TTC549 (cell line): ENCODE results near the gene EED.
A peak's percentile ranks its signal among the peaks of the same experiment; 100 is the strongest.
"Not testable (repeated sequence)": the region's sequence is repeated elsewhere in the genome, so short reads cannot be mapped to it uniquely, and the experiment has no call there.

Experiments used
- FAIRE-seq: peaks from 2 replicates; lab custom pipeline; 2012; peaks lifted over from hg19 to GRCh38; lab: Jason Lieb, UNC

Gene EED

GRCh38 chr11:86291466-86292262 is 47.1 kb downstream of the EED start:
- peak; percentile 57 for FAIRE-seq

DNA sequence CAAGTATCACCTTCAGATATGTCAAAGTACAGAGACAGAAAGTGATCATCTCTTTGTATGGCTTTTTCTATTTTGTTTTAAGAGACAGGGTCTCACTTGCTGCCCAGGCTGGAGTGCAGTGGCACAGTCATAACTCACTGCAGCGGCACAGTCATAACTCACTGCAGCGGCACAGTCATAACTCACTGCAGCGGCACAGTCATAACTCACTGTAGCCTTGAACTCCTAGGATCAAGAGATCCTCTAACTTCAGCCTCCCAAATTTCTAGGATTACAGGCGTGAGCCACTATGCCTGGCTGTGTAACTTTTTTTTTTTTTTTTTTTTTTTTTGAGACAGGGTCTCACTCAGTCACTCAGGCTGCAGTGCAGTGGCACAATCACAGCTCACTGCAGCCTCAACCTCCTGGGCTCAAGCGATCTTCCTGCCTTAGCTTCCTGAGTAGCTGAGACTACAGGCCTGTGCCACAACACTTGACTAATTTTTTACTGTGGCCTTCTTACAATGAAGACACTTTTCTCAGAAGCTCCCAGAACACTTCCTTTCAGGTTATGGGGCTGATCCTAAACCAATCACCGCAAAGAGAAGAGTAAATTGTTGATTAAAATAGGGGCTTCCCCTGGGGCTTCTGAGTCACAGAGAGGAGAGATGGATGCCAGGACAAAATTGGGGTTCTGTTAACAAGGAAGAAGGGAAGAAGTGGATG is 48.5 kb downstream of the EED start:
- no peak for FAIRE-seq

DNA sequence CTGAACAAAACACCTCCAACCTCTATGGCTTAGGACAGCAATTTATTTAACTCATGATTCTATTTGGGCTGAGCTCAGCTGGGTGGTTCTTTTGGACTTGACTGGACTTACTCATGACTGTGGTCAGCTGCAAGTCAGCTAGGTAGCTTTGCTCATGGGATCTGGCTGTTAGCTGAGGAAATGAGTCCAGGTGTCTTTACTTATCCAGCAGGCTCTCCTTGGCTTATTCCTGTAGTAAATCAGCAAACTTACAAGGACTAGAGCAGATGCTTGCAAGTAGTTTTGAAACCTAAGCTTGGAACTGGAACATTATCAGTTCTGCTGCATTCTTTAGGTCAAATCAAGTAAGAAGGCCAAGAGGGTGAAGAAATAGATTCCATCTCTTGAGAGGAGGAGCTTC is 49.5 kb downstream of the EED start:
- FAIRE-seq = no peak

GRCh38 chr11:86301742-86302091 is 57.2 kb downstream of the EED start:
- no peak for FAIRE-seq

GRCh38 chr11:86302092-86302793 is 57.7 kb downstream of the EED start, which contains the start of gene HIKESHI:
HIKESHI (plus strand) TSS chr11:86302240; CDS start chr11:86302449, 209 bp downstream.
- FAIRE-seq = peak; percentile 91

- no peak for FAIRE-seq
These were observed 58.7 kb downstream of the EED start for GRCh38 chr11:86303257-86303656.

GRCh38 chr11:86308710-86309109 is 64.2 kb downstream of the EED start:
- FAIRE-seq = not testable (repeated sequence)

- no peak for FAIRE-seq
These were observed 69.2 kb downstream of the EED start for GRCh38 chr11:86313793-86314192.

- FAIRE-seq = no peak
These were observed 70.1 kb downstream of the EED start for GRCh38 chr11:86314636-86315035.
